Loucy (cell line): ENCODE results near the gene LANCL1.

Source experiments
- CTCF ChIP-seq: fragments of 200-600 bp; sonication (generic); conservative IDR thresholded peaks from 2 replicates; pipeline ENCODE4 v1.5.1; 2014; ENCODE audit warnings: mild to moderate bottlenecking, antibody characterized with exemption, low read length
- EZH2phosphoT487 ChIP-seq: fragments of 200-600 bp; IDR thresholded peaks from 2 replicates; pipeline ENCODE4 v1.6.1; 2018; ENCODE audit warnings: antibody characterized with exemption, mild to moderate bottlenecking, moderate library complexity, borderline replicate concordance

DNA sequence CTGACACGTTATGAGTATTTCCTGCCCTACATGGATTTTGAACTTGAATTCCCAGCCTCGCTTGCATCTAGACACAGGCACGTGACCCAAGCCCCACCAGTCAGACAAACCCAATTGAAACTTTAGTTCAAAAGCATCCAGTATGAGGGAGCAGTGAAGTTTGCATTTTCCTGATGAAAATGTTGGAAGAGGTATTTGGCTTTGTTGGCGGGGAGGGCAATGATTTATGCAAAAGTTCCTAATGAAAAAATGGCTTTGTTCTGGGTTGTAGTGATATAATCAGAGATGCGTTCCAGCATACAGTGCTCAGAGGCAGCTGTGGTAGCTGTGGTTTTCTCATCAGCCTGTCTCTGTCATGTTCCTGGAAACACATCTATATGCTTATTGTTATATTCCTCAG is 43.0 kb upstream of the LANCL1 start:
- no peak for TF ChIP-seq CTCF
- no peak for TF ChIP-seq EZH2phosphoT487
